K562 (cell line): ENCODE measurements around the gene TMEM185B. TPM values are rescaled to one million over a fixed set of nuclear protein-coding genes. Genes with fewer than 3 reads are reported as not detected.

Experiments
- CBFA2T3 ChIP-seq: fragments of 450-650 bp; IDR thresholded peaks from 2 replicates; pipeline ENCODE4 v1.6.1; 2017
- CHAMP1 ChIP-seq: fragments of 450-650 bp; IDR thresholded peaks from 2 replicates; pipeline ENCODE4 v1.6.1; 2016; ENCODE audit warnings: mild to moderate bottlenecking
- E2F6 ChIP-seq, 2 experiments: IDR thresholded peaks; 2 replicates each; pipeline ENCODE4 v1.6.1; 2011; ENCODE audit warnings: borderline replicate concordance in 1 of 2, control low read depth in 1 of 2, low read depth in 1 of 2, low read length in 1 of 2, mild to moderate bottlenecking in 1 of 2, mixed read lengths in 1 of 2, moderate library complexity in 1 of 2; ENCODE audit not compliant: insufficient read depth in 1 of 2, insufficient read length in 1 of 2, poor library complexity in 1 of 2, severe bottlenecking in 1 of 2; ENCODE audit errors: extremely low read depth in 1 of 2
- MGA ChIP-seq: fragments of 450-650 bp; IDR thresholded peaks from 2 replicates; pipeline ENCODE4 v1.6.1; 2016; ENCODE audit warnings: mild to moderate bottlenecking, moderate library complexity
- MYC ChIP-seq, 2 experiments: fragments of 250-450 bp in 1 of 2; sonication (Bioruptor Pico) in 1 of 2; IDR thresholded peaks; 2 replicates each; pipeline versions ENCODE4 v1.5.1 to v1.6.1; 2012 to 2021; ENCODE audit warnings: low read depth in 2 of 2, borderline replicate concordance in 1 of 2, improper control_type of control experiment in 1 of 2, low read length in 1 of 2, mild to moderate bottlenecking in 1 of 2, moderate library complexity in 1 of 2
- NONO ChIP-seq, 2 experiments: fragments of 200-400 bp in 1 of 2; fragments of 450-650 bp in 1 of 2; formaldehyde crosslinking in 1 of 2; IDR thresholded peaks; 2 replicates each; pipeline ENCODE4 v1.6.1; 2017; ENCODE audit warnings: low read depth in 2 of 2, mild to moderate bottlenecking in 2 of 2, moderate library complexity in 2 of 2, low read length in 1 of 2
- SAFB ChIP-seq: fragments of 200-400 bp; formaldehyde crosslinking; IDR thresholded peaks from 2 replicates; pipeline ENCODE4 v1.6.1; 2017; ENCODE audit warnings: low read depth, low read length, borderline replicate concordance
- SMAD4 ChIP-seq: fragments of 250-450 bp; sonication (Bioruptor Pico); conservative IDR thresholded peaks from 2 replicates; pipeline ENCODE4 v1.8.0; 2021; ENCODE audit warnings: inconsistent platforms, mild to moderate bottlenecking, moderate library complexity
- TAL1 ChIP-seq: fragments of 450-650 bp; IDR thresholded peaks from 2 replicates; pipeline ENCODE4 v1.6.1; 2016; ENCODE audit warnings: mild to moderate bottlenecking
- TEAD4 ChIP-seq, 2 experiments: sonication (generic) in 1 of 2; formaldehyde crosslinking in 1 of 2; IDR thresholded peaks; 2 replicates each; pipeline versions ENCODE4 v1.6.1 to v1.8.0; 2012 to 2022; ENCODE audit warnings: borderline replicate concordance in 1 of 2, inconsistent platforms in 1 of 2, low read length in 1 of 2, mild to moderate bottlenecking in 1 of 2, missing genetic modification reagents in 1 of 2
- ZNF444 ChIP-seq: fragments of 250-450 bp; sonication (Bioruptor Pico); IDR thresholded peaks from 2 replicates; pipeline ENCODE4 v1.4.0; 2020; ENCODE audit warnings: mild to moderate bottlenecking, moderate library complexity
- polyA plus RNA-seq, 8 experiments: library from polyadenylated mRNA; depleted of rRNA in 4 of 8; stranded (reverse) in 5 of 8; unstranded in 3 of 8; fragments of >200 nt; fragmentation: Nextera tagmentation in 2 of 8; fragmentation: Illumina TruSeq in 1 of 8; extraction: Ambion mirVana in 2 of 8; extraction: Trizol in 1 of 8; gene quantifications; 2 replicates each; pipeline versions ENCODE4 v1.2.1 to v1.2.3, GENCODE V29; 2011 to 2014; ENCODE audit warnings: inconsistent platforms in 1 of 8, missing spikeins in 1 of 8
- total RNA-seq, 7 experiments: library from RNA; depleted of rRNA in 6 of 7; stranded (reverse); fragments of >200 nt in 6 of 7; fragmentation: Illumina TruSeq in 2 of 7; extraction: Trizol in 2 of 7; gene quantifications; 2 replicates each; pipeline versions ENCODE4 v1.2.1 to v1.2.3, GENCODE V29; 2011 to 2021; ENCODE audit warnings: low replicate concordance in 1 of 7

TMEM185B gene
- total and polyA plus RNA-seq, 9 of the 15 experiments (the other 6 are each of a cell fraction or from before 2014, with no cell fraction given), result 2.9 to 28.2 (median 11.5) TPM

GRCh38 chr2:120251078-120251477 lies 27.9 kb upstream of the TMEM185B start (continued):
- peak; percentile 74 for TF ChIP-seq MGA
- no peak for TF ChIP-seq CHAMP1
- TF ChIP-seq ZNF444 (CRISPR knock-in tag), result no peak
- peak in 1 of 2 experiments; percentile 38 for TF ChIP-seq E2F6 (IDR thresholded peaks at IDR 0.05; ENCODE audit: borderline replicate concordance in 1 of 2, extremely low read depth in 1 of 2, insufficient read depth in 1 of 2, insufficient read length in 1 of 2, low read depth in 1 of 2, low read length in 1 of 2, poor library complexity in 1 of 2, severe bottlenecking in 1 of 2)
- peak; percentile 39; the same call in 1 of the 2 replicates for TF ChIP-seq TEAD4 (IDR thresholded peaks at IDR 0.05; ENCODE audit: low read length)
- no peak for TF ChIP-seq TEAD4 (CRISPR knock-in tag; IDR thresholded peaks at IDR 0.05; ENCODE audit: borderline replicate concordance)
- 0 out of 2 replicates have a peak, but pooled peaks have one; percentile 11 for TF ChIP-seq SMAD4 (CRISPR knock-in tag)
- TF ChIP-seq MYC (IDR thresholded peaks at IDR 0.05; ENCODE audit: low read depth, low read length), result peak; percentile 23; the same call in 1 of the 2 replicates
- TF ChIP-seq MYC (CRISPR knock-in tag; IDR thresholded peaks at IDR 0.05; ENCODE audit: borderline replicate concordance, low read depth), result no peak
- no peak for TF ChIP-seq NONO (IDR thresholded peaks at IDR 0.05; ENCODE audit: low read depth in 2 of 2, low read length in 1 of 2)
- no peak for TF ChIP-seq SAFB
- peak; percentile 35; the same call in 1 of the 2 replicates for TF ChIP-seq CBFA2T3
- no peak for TF ChIP-seq TAL1
